Measurements from ENCODE around the gene PI4KA. TPM values are rescaled to one million over a fixed set of nuclear protein-coding genes. Genes with fewer than 3 reads are reported as not detected.
"Not testable (repeated sequence)": the region's sequence is repeated elsewhere in the genome, so short reads cannot be mapped to it uniquely, and the experiment has no call there.

Gene PI4KA
- total and polyA plus RNA-seq, 4 donors: 19.4 to 47.5 (median 36.3) TPM

- H3K36me3 ChIP-seq (ENCODE audit: control insufficient read depth in 4 of 4, insufficient read depth in 3 of 4, low read depth in 1 of 4, low read length in 3 of 4); H3K27me3 ChIP-seq (ENCODE audit: control insufficient read depth in 4 of 4, insufficient read depth in 4 of 4, low read length in 3 of 4); H3K4me3 ChIP-seq (ENCODE audit: low read depth in 1 of 3, low read length in 3 of 3); H3K4me1 ChIP-seq (ENCODE audit: control insufficient read depth in 4 of 4, insufficient read depth in 4 of 4, low read length in 3 of 4); H3K27ac ChIP-seq (ENCODE audit: low read depth in 1 of 2, low read length in 2 of 2); H3K9me3 ChIP-seq (ENCODE audit: control insufficient read depth in 4 of 4, low read length in 3 of 4); DNase-seq (ENCODE audit: low spot score); H3K9ac ChIP-seq (ENCODE audit: low read depth in 1 of 2, low read length in 2 of 2): not testable (repeated sequence)
- WGBS: 58% methylated on average over 73 of the region's 73 CpGs
These were observed 188.0 kb downstream of the PI4KA start for GRCh38 chr22:20670457-20671261.

- H3K9ac ChIP-seq (ENCODE audit: low read depth in 1 of 2, low read length in 2 of 2); H3K9me3 ChIP-seq (ENCODE audit: control insufficient read depth in 4 of 4, low read length in 3 of 4); DNase-seq (ENCODE audit: low spot score); H3K36me3 ChIP-seq (ENCODE audit: control insufficient read depth in 4 of 4, insufficient read depth in 3 of 4, low read depth in 1 of 4, low read length in 3 of 4); H3K4me3 ChIP-seq (ENCODE audit: low read depth in 1 of 3, low read length in 3 of 3); H3K4me1 ChIP-seq (ENCODE audit: control insufficient read depth in 4 of 4, insufficient read depth in 4 of 4, low read length in 3 of 4); H3K27me3 ChIP-seq (ENCODE audit: control insufficient read depth in 4 of 4, insufficient read depth in 4 of 4, low read length in 3 of 4); H3K27ac ChIP-seq (ENCODE audit: low read depth in 1 of 2, low read length in 2 of 2): not testable (repeated sequence)
- 86% methylated on average over 12 of the region's 13 CpGs for WGBS
These were observed 188.7 kb downstream of the PI4KA start for GRCh38 chr22:20669884-20670283.

- not testable (repeated sequence) for H3K27ac ChIP-seq (ENCODE audit: low read depth in 1 of 2, low read length in 2 of 2); DNase-seq (ENCODE audit: low spot score); H3K9ac ChIP-seq (ENCODE audit: low read depth in 1 of 2, low read length in 2 of 2); H3K4me1 ChIP-seq (ENCODE audit: control insufficient read depth in 4 of 4, insufficient read depth in 4 of 4, low read length in 3 of 4); H3K9me3 ChIP-seq (ENCODE audit: control insufficient read depth in 4 of 4, low read length in 3 of 4); H3K4me3 ChIP-seq (ENCODE audit: low read depth in 1 of 3, low read length in 3 of 3); H3K27me3 ChIP-seq (ENCODE audit: control insufficient read depth in 4 of 4, insufficient read depth in 4 of 4, low read length in 3 of 4); H3K36me3 ChIP-seq (ENCODE audit: control insufficient read depth in 4 of 4, insufficient read depth in 3 of 4, low read depth in 1 of 4, low read length in 3 of 4)
- 80% methylated on average over 9 of the region's 15 CpGs for WGBS
These were observed 189.1 kb downstream of the PI4KA start for GRCh38 chr22:20669471-20669870.

- H3K27me3 ChIP-seq (ENCODE audit: control insufficient read depth in 4 of 4, insufficient read depth in 4 of 4, low read length in 3 of 4); H3K4me1 ChIP-seq (ENCODE audit: control insufficient read depth in 4 of 4, insufficient read depth in 4 of 4, low read length in 3 of 4); DNase-seq (ENCODE audit: low spot score); H3K27ac ChIP-seq (ENCODE audit: low read depth in 1 of 2, low read length in 2 of 2); H3K36me3 ChIP-seq (ENCODE audit: control insufficient read depth in 4 of 4, insufficient read depth in 3 of 4, low read depth in 1 of 4, low read length in 3 of 4); H3K9ac ChIP-seq (ENCODE audit: low read depth in 1 of 2, low read length in 2 of 2); H3K4me3 ChIP-seq (ENCODE audit: low read depth in 1 of 3, low read length in 3 of 3); H3K9me3 ChIP-seq (ENCODE audit: control insufficient read depth in 4 of 4, low read length in 3 of 4): not testable (repeated sequence)
- 83% methylated on average over 13 of the region's 13 CpGs for WGBS
These were observed 189.8 kb downstream of the PI4KA start for GRCh38 chr22:20668769-20669168.

- H3K9me3 ChIP-seq (ENCODE audit: control insufficient read depth in 4 of 4, low read length in 3 of 4); H3K4me1 ChIP-seq (ENCODE audit: control insufficient read depth in 4 of 4, insufficient read depth in 4 of 4, low read length in 3 of 4); DNase-seq (ENCODE audit: low spot score); H3K27me3 ChIP-seq (ENCODE audit: control insufficient read depth in 4 of 4, insufficient read depth in 4 of 4, low read length in 3 of 4); H3K36me3 ChIP-seq (ENCODE audit: control insufficient read depth in 4 of 4, insufficient read depth in 3 of 4, low read depth in 1 of 4, low read length in 3 of 4); H3K4me3 ChIP-seq (ENCODE audit: low read depth in 1 of 3, low read length in 3 of 3); H3K9ac ChIP-seq (ENCODE audit: low read depth in 1 of 2, low read length in 2 of 2); H3K27ac ChIP-seq (ENCODE audit: low read depth in 1 of 2, low read length in 2 of 2): not testable (repeated sequence)
- WGBS: 85% methylated on average over 23 of the region's 27 CpGs
These were observed 190.4 kb downstream of the PI4KA start for GRCh38 chr22:20668226-20668625.

- not testable (repeated sequence) for H3K36me3 ChIP-seq (ENCODE audit: control insufficient read depth in 4 of 4, insufficient read depth in 3 of 4, low read depth in 1 of 4, low read length in 3 of 4); DNase-seq (ENCODE audit: low spot score); H3K27ac ChIP-seq (ENCODE audit: low read depth in 1 of 2, low read length in 2 of 2); H3K4me1 ChIP-seq (ENCODE audit: control insufficient read depth in 4 of 4, insufficient read depth in 4 of 4, low read length in 3 of 4); H3K9me3 ChIP-seq (ENCODE audit: control insufficient read depth in 4 of 4, low read length in 3 of 4); H3K9ac ChIP-seq (ENCODE audit: low read depth in 1 of 2, low read length in 2 of 2); H3K4me3 ChIP-seq (ENCODE audit: low read depth in 1 of 3, low read length in 3 of 3); H3K27me3 ChIP-seq (ENCODE audit: control insufficient read depth in 4 of 4, insufficient read depth in 4 of 4, low read length in 3 of 4)
- WGBS: 78% methylated on average over 21 of the region's 27 CpGs
These were observed 191.1 kb downstream of the PI4KA start for GRCh38 chr22:20667548-20667947.

Data from liver (tissue), 9 donors.